Iris pigment epithelial cell (primary cell): Measurements from ENCODE around the gene MUC15.

Source experiments
- DNase-seq: peaks from one replicate; pipeline ENCODE4 v3.0.0-alpha.2; 2011; ENCODE audit warnings: low read depth

MUC15 gene

GRCh38 chr11:26573896-26574295 is 1.8 kb upstream of the MUC15 start:
- no peak for DNase-seq

GRCh38 chr11:26572770-26573402 is 823 bp upstream of the MUC15 start:
- DNase-seq = no peak

GRCh38 chr11:26569646-26570045 is 2.4 kb downstream of the MUC15 start:
- no peak for DNase-seq

GRCh38 chr11:26558190-26558589 is 13.9 kb downstream of the MUC15 start:
- DNase-seq = no peak

GRCh38 chr11:26557666-26558065 is 14.4 kb downstream of the MUC15 start:
- DNase-seq = peak; percentile 19

GRCh38 chr11:26556582-26556981 is 15.5 kb downstream of the MUC15 start:
- DNase-seq = no peak

GRCh38 chr11:26554455-26554854 is 17.6 kb downstream of the MUC15 start:
- DNase-seq = no peak

- no peak for DNase-seq
Measured at GRCh38 chr11:26553182-26553581, 18.9 kb downstream of the MUC15 start.

GRCh38 chr11:26551186-26551801 is 20.8 kb downstream of the MUC15 start:
- DNase-seq = no peak

GRCh38 chr11:26550022-26550421 is 22.0 kb downstream of the MUC15 start:
- no peak for DNase-seq

GRCh38 chr11:26549176-26549575 is 22.9 kb downstream of the MUC15 start:
- no peak for DNase-seq

GRCh38 chr11:26541870-26542269 is 30.2 kb downstream of the MUC15 start:
- no peak for DNase-seq

GRCh38 chr11:26539517-26539916 is 32.5 kb downstream of the MUC15 start:
- DNase-seq = no peak

- no peak for DNase-seq
Measured at GRCh38 chr11:26537341-26537740, 34.7 kb downstream of the MUC15 start.

GRCh38 chr11:26527685-26528084 is 44.4 kb downstream of the MUC15 start:
- DNase-seq = no peak

GRCh38 chr11:26522912-26523610 is 49.0 kb downstream of the MUC15 start:
- peak; percentile 47 for DNase-seq

GRCh38 chr11:26519469-26519868 is 52.6 kb downstream of the MUC15 start:
- DNase-seq = no peak

GRCh38 chr11:26512196-26512595 is 59.9 kb downstream of the MUC15 start:
- DNase-seq = no peak

- no peak for DNase-seq
Measured at GRCh38 chr11:26510756-26511155, 61.3 kb downstream of the MUC15 start.

- no peak for DNase-seq
Measured at GRCh38 chr11:26510164-26510563, 61.9 kb downstream of the MUC15 start.
